ENCODE results near the gene WDR93.
A peak's percentile ranks its signal among the peaks of the same experiment; 100 is the strongest.

Gene WDR93

DNA sequence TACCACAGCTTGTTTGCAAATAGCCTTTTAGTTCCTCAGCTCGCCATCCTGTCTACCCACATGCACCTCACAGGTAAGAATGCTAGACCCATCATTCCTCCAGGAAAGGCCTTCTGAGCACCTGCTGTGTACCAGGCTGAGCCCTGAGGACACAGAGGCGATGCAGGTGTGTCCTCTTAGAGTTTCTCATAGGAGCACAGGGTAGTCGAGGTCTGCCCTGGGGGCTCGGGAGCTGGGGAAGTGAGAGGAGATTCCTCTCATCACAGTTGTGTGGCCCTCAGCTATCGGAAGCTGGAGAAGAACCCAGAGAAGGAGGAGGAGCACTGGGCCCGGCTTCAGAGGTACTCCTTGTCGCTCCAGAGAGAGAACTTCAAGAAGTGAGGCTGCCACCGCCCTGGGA is 52.4 kb downstream of the WDR93 start:
- no peak for TF ChIP-seq POLR2A (IDR thresholded peaks at IDR 0.05; ENCODE audit: low read depth, low read length)
- FAIRE-seq: no peak
- no peak for DNase-seq (ENCODE audit: insufficient read length, low spot score)

DNA sequence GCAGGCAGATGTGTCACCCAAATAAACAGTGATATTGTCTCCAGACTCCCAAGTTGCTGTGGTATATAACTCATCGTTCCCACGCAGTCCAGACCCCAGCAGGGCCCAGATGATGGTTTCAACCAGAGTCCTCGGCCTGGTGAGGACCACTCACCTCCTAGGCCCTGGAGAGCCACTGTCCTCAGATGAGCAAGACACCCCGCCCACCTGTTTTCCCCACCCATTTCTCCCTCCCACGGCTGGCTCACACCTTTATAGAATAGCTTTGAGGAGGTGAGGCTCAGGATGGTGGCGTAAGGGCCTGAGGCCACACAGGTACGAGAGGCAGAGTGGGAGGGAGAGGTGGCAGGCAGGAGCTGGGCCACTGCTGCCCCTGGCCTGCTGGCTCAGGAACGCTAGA is 53.0 kb downstream of the WDR93 start:
- no peak for TF ChIP-seq POLR2A (IDR thresholded peaks at IDR 0.05; ENCODE audit: low read depth, low read length)
- DNase-seq (ENCODE audit: insufficient read length, low spot score) (no peak), FAIRE-seq (no peak)

DNA sequence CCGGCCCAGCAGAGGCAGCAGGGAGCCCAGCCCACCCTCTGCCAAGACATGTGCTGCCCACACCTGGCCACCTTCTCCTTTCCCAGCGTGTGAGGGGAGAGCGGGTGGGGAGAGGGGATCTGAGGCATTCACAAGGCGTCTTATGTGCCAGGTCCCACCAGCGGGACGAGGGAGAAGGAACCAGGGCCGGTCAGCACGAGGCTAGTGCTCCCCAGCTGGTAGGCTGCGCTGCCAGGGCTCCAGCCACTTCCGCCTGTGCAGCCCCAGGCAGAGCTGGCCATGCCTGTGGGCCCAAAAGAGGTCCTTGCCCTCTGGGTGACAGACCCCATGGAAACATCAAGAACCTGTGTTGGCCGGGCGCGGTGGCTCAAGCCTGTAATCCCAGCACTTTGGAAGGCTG is 54.5 kb downstream of the WDR93 start:
- DNase-seq (ENCODE audit: insufficient read length, low spot score) (no peak), FAIRE-seq (no peak)
- TF ChIP-seq POLR2A (IDR thresholded peaks at IDR 0.05; ENCODE audit: low read depth, low read length): no peak

DNA sequence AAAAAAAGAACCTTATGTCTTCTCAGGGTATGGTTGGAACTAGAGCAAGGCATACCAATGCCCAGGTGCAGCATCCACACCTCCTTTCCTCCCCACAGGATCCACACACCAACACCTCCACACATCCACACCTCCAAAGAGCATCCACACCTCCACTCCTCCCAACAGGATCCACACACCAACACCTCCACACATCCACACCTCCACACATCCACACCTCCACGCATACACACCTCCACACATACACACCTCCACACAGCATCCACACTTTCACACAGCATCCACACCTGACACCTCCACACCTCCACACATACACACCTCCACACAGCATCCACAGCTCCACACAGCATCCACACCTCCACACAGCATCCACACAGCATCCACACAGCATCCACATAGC is 55.2 kb downstream of the WDR93 start:
- no peak for DNase-seq (ENCODE audit: insufficient read length, low spot score)
- no peak for TF ChIP-seq POLR2A (IDR thresholded peaks at IDR 0.05; ENCODE audit: low read depth, low read length)
- no peak for FAIRE-seq

DNA sequence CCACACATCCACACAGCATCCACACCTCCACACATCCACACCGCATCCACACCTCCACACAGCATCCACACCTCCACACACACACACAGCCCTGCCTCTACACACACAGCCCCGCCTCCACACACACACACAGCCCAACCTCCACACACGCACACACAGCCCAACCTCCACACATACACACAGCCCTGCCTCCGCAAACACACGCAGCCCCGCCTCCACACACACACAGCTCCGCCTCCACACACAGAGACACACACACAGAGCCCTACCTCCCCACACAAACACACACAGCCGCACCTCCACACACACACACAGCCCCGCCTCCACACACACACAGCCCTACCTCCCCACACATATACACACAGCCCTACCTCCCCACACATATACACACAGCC is 55.8 kb downstream of the WDR93 start:
- DNase-seq (ENCODE audit: insufficient read length, low spot score) (no peak), FAIRE-seq (no peak)
- TF ChIP-seq POLR2A (IDR thresholded peaks at IDR 0.05; ENCODE audit: low read depth, low read length): no peak

DNA sequence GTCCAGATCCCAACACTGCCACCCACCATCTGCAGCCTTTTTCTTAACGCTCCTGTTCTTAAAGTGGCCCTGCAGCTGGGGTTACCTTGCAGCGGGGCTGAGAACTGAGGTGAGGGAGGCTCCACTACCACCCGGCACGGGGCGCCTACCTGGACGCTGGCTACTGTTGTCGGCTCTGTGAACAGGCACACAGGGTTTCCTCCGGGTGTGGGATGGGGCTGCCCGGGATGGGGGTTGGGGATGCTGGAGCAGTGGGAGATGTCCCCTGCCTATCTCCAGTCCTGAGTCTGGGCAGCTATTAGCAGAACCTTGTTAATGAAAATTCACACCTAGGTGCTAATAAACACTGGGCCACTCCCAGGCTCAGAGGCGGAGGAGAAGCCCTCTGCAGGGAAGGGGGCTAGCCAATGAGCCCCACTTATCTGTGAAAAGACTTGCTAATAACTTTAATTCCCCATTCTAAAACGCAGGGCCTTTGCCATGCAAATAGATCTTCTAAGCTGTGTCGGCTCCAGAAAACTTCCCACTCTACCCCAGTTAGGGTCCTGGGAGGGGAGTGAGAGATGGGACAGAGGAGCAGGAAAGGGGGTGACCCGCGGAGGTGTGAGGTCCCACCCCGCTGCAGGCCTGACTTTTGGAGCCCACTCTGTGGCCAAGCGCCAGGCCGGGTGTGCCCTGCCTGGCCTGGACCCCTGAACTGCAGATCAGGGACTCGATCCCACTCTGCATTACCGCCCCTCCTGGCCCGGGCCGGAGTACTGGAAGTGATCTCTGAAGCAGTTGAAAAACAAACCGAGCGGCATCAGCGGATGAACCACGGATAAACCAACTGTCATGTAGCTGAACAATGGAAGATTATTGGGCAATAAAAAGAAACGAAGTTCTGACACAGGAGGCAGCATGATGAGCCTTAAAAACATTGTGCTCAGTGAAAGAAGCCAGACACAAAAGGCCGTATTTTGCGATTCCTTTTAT is 57.4 kb downstream of the WDR93 start:
- no peak for FAIRE-seq
- no peak for DNase-seq (ENCODE audit: insufficient read length, low spot score)
- TF ChIP-seq POLR2A (IDR thresholded peaks at IDR 0.05; ENCODE audit: low read depth, low read length): no peak

DNA sequence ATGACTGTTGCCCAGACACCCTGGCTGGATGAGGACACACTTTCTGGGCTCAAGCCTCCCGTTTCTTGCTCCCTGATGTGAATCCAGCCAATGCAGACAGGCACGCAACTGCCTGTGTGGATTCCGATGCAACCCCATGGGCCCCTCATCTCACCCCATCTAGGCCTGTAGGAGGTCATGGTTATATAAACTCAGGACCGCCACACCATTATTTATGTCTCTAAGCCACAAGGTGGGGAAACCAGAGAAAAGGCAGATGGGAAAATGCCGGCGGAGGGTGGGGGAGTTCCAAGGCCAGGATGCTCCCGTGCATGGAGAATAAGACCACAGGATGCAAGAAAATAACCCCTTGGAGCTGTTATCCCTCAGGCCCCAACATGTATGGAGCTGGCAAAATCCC is 58.4 kb downstream of the WDR93 start:
- TF ChIP-seq POLR2A (IDR thresholded peaks at IDR 0.05; ENCODE audit: low read depth, low read length): no peak
- FAIRE-seq: no peak
- no peak for DNase-seq (ENCODE audit: insufficient read length, low spot score)

DNA sequence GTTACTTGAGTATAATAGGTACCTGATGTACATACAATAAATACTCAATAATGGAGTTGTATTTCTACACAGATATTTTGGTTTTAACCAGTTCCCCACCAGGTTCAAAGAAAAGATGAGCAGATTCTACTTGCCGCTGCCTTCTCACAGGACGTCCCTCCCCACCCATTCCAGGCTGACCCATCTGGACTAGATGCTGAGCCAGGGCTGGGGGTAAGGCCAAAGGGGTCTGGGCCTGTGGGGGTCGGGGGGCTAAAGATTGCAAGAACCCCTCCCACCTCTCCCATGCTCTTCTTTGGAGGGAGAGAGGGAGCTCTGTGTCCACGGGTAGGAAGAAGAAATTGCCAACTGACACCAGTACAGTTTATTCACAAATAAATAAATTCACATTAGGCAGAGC is 58.9 kb downstream of the WDR93 start:
- DNase-seq (ENCODE audit: insufficient read length, low spot score) (no peak), FAIRE-seq (no peak)
- TF ChIP-seq POLR2A (IDR thresholded peaks at IDR 0.05; ENCODE audit: low read depth, low read length): no peak

DNA sequence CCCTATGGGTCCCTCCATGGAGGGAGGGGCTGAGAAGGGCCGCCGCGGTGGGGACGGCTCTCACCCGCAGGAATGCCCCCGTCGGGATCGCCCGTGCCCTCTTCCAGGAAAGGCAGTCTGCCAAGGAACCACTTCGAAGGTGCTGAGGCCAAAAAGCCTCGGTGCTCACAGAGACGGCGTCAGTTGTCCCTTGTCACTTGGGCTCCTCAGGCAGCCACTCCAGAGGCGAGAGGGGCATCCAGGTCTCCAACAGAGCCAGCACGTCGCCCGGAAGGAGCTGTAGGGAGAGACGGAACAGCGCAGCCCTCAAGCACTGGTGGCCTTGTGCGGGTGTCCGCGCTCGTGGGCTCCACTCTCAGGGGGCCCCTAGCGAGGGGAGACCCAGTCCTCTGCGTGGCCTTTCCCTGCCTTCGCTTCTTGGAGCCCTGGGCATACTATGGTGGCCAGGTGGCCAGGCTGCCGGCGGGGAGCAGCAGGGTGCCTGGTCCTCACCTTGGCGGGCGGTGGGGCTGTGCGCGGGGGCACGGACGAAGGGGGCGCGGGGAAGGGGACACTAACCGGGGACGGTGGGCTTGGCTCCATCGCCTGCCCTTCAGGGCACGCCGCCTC is 59.4 kb downstream of the WDR93 start:
- TF ChIP-seq POLR2A (IDR thresholded peaks at IDR 0.05; ENCODE audit: low read depth, low read length): no peak
- DNase-seq (ENCODE audit: insufficient read length, low spot score) (no peak), FAIRE-seq (no peak)

DNA sequence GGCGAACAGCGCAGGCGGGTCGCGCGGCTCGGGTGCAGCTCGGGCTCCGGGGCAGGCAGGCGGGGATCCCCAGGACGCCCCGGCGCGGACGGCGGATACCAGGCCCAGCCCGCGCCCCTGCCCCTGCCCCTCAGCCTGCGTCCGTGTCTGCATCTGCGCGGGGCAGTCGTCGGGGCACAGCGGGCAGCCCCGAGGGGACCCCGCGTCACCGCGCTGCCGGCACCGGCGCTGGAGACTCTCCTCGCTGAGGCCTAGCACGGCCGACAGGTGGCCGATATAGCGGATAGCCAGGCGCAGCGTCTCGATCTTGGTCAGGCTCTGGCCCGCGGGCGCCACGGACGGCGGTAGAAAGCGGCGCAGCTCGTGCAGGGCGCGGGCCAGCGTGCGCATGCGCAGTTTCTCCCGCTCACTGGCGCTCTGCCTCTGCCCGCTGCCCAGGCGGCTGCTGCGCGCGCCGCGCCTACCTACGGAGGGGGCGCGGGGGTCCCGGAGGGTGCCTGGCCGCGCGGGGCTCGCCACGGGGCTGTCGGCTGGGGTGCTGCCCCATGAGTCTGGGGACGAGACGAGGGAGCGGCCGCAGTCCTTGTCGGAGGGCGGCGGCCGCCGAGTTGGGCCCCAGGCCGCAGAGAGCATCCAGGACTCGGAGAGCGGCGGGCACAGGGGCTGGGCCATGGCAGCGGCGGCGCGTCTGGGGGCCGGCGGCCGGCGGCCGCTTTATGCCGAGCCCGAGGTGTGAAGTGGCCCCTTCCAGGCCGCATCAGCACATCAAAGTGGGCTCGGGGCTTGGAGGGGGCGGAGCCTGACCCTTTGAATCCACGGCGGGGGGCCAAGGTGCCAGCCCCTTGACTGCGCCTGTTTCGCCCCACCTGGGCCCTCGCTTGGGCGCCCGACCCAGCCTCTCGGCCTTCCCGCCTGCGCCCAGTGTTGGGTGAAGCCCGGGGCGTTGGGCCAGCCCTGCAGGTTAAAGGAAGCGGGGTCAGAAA is 60.2 kb downstream of the WDR93 start, which contains the start of gene MESP1:
TSS of gene MESP1 (minus strand) at position 690 of the 983 bp plus-strand sequence. CDS start at position 672, 18 bp downstream.
- peak; percentile 87 for DNase-seq (ENCODE audit: insufficient read length, low spot score)
- FAIRE-seq: no peak
- peak; percentile 75 for TF ChIP-seq POLR2A (IDR thresholded peaks at IDR 0.05; ENCODE audit: low read depth, low read length)

DNA sequence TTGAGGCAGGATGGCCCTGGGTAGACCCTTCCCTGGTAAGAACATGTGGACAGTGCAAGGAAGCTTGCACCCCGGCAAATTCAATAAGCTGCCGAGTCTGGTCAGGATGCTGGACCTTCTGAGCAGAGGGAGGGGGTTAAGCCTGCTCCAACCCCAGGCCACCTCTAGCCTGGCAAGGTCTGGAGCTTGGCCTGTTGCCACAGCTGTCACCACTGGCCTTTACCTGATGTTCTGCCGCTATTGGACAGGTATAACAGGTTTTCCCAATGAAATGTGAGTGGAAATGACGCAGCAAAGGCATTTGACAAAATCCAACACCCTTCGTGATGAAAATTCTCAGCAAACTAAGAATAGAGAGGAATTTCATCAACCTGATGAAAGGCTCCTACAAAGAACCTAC is 61.1 kb downstream of the WDR93 start:
- no peak for DNase-seq (ENCODE audit: insufficient read length, low spot score)
- FAIRE-seq: no peak
- no peak for TF ChIP-seq POLR2A (IDR thresholded peaks at IDR 0.05; ENCODE audit: low read depth, low read length)

DNA sequence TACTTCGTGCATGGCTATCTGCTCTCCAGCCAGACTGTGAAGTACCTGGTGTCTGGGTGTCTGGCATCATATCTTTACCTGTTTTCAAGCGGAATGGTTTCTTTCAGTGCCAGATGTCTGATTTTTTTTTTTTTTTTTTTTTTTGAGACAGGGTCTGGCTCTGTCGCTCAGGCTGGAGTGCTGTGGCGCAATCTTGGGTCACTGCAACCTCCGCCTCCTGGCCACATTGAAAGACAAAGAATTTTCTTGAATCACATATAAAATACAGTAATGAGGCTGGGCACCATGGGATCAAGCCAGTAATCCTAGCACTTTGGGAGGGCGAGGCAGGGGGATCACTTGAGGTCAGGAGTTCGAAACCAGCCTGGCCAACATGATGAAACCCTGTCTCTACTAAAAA is 63.2 kb downstream of the WDR93 start:
- no peak for TF ChIP-seq POLR2A (IDR thresholded peaks at IDR 0.05; ENCODE audit: low read depth, low read length)
- FAIRE-seq (no peak), DNase-seq (ENCODE audit: insufficient read length, low spot score) (no peak)

DNA sequence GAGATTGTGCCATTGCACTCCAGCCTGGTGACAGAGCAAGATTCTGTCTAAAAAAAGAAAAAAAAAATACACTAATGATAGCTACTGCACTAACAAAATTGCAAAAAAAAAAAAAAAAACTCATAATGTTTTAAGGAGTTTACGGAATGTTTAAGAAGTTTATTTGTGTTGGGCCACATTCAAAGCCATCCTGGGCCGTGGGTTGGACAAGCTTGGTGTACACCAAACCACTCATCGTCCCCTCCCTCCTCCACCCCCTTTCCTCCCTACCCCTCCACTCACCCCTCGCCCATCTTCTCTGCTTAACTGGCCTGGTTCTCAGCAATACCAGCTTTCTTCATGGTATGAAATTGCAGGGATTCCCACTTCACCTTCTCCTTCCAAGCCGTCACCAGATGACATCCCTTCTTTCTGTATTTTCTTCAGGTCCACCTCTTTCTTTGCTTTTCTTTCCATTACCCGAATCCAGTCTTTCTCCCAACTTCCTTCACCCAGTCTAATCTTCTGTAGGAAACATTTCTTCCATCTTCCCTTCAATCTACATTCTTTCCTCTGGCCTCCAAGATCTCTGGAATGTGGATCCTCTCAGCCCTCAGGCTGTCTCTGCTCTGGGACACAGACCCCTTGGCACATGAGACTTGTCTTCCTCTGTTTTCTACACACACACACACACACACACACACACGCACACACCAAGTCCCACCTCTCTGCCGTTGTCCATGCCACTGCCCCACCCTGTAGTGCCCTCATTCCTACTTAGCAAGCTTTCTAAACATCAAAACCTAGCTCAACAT is 63.9 kb downstream of the WDR93 start:
- no peak for TF ChIP-seq POLR2A (IDR thresholded peaks at IDR 0.05; ENCODE audit: low read depth, low read length)
- no peak for FAIRE-seq
- no peak for DNase-seq (ENCODE audit: insufficient read length, low spot score)

Data from H54 (cell line).